CD4-positive, alpha-beta T cell (primary cell): Measurements from ENCODE around the gene MACROD2. TPM values are rescaled to one million over a fixed set of nuclear protein-coding genes. Genes with fewer than 3 reads are reported as not detected.
"Not testable (repeated sequence)": the region's sequence is repeated elsewhere in the genome, so short reads cannot be mapped to it uniquely, and the experiment has no call there.

ENCODE experiments used
- ATAC-seq: fragments of 200-7000 bp; cut with Tn5 transposase; one replicate; pipeline ENCODE4 v1.10.0; 2022; ENCODE audit warnings: mild to moderate bottlenecking; ENCODE audit not compliant: poor library complexity
- CTCF ChIA-PET: fragments of 350-600 bp; sonication (Branson Sonifier 250); formaldehyde crosslinking; loops from one replicate; lab custom pipeline; 2021; ENCODE audit warnings: antibody characterized with exemption, inconsistent platforms; lab: Charles Lee
- POLR2A ChIA-PET: fragments of 350-600 bp; sonication (Branson Sonifier 250); formaldehyde crosslinking; loops from one replicate; lab custom pipeline; 2021; ENCODE audit warnings: antibody characterized with exemption, inconsistent platforms; lab: Charles Lee
- DNase-seq, 14 experiments: peaks; one replicate each; pipeline ENCODE4 v3.0.0-alpha.2; 2013 to 2020; ENCODE audit warnings: mixed read lengths in 2 of 14
- H3K27ac ChIP-seq, 2 donors: one replicate each; pipeline versions ENCODE4 v1.5.1 to v1.7.0; 2013; ENCODE audit warnings: low read length in 2 of 2, low read depth in 1 of 2, mild to moderate bottlenecking in 1 of 2
- H3K27me3 ChIP-seq, 2 experiments: 1 replicate in 1 of 2; 2 replicates in 1 of 2; pipeline versions ENCODE4 v1.6.1 to v1.7.0; 2013; ENCODE audit warnings: low read length in 2 of 2, control low read depth in 1 of 2, mild to moderate bottlenecking in 1 of 2, moderate library complexity in 1 of 2; ENCODE audit not compliant: insufficient read depth in 2 of 2, control insufficient read depth in 1 of 2
- H3K36me3 ChIP-seq: one replicate; pipeline ENCODE4 v1.6.1; 2013; ENCODE audit warnings: low read length, control low read depth; ENCODE audit not compliant: insufficient read depth
- H3K4me1 ChIP-seq: one replicate; pipeline ENCODE4 v1.6.1; 2013; ENCODE audit warnings: low read length, control low read depth; ENCODE audit not compliant: insufficient read depth
- H3K4me3 ChIP-seq: one replicate; pipeline ENCODE4 v1.5.1; 2013; ENCODE audit warnings: mild to moderate bottlenecking, low read length, moderate library complexity
- H3K9me3 ChIP-seq, 2 experiments: 1 replicate in 1 of 2; 2 replicates in 1 of 2; pipeline versions ENCODE4 v1.6.1 to v1.7.0; 2013; ENCODE audit warnings: low read length in 2 of 2, mild to moderate bottlenecking in 2 of 2, control low read depth in 1 of 2, moderate library complexity in 1 of 2; ENCODE audit not compliant: control insufficient read depth in 1 of 2, insufficient read depth in 1 of 2
- H3K27ac Mint-ChIP-seq: one replicate; pipeline ENCODE4 v1.8.0; 2020; ENCODE audit warnings: mixed read lengths
- H3K27me3 Mint-ChIP-seq: one replicate; pipeline ENCODE4 v1.8.0; 2021; ENCODE audit warnings: mixed read lengths
- H3K36me3 Mint-ChIP-seq: one replicate; pipeline ENCODE4 v1.8.0; 2021; ENCODE audit warnings: low read depth, mixed read lengths
- H3K4me1 Mint-ChIP-seq: one replicate; pipeline ENCODE4 v1.8.0; 2021; ENCODE audit warnings: low read depth, mixed read lengths
- H3K4me3 Mint-ChIP-seq: one replicate; pipeline ENCODE4 v1.8.0; 2020; ENCODE audit warnings: mild to moderate bottlenecking, mixed read lengths
- H3K9me3 Mint-ChIP-seq: one replicate; pipeline ENCODE4 v1.8.0; 2020; ENCODE audit warnings: mixed read lengths
- CTCF ChIP-seq: fragments of 200-600 bp; IDR thresholded peaks from one replicate; pipeline ENCODE4 v1.8.0; 2022; ENCODE audit warnings: antibody characterized with exemption, mild to moderate bottlenecking
- intact Hi-C, 2 experiments: fragments of 100-400 bp; cut with DNase I in 1 of 2; cut with micrococcal nuclease in 1 of 2; formaldehyde crosslinking; loops; one replicate each; pipeline versions ENCODE4 v1.15.1 to v1.9.0; 2023 to 2025; cut with DNase I, micrococcal nuclease
- total RNA-seq, 174 experiments: library from RNA in 2 of 174; stranded (reverse) in 2 of 174; gene quantifications; one replicate each; pipeline ENCODE4 v1.2.3 and lab custom pipeline; 2021 to 2026

The MACROD2 gene
- total RNA-seq, 2 experiments from 2014 or later: not detected

GRCh38 chr20:14033310-14033709 lies 38.0 kb downstream of the MACROD2 start:
- Histone ChIP-seq H3K4me1 (no peaks in the 10 kb centered on the region), H3K27me3 (no peaks in the 10 kb centered on the region), H3K27ac (no peak overlapping the region), H3K9me3 (peaks cover 0 to 7% of the 10 kb centered on the region in 2 experiments), H3K36me3 (no peaks in the 10 kb centered on the region), H3K4me3 (no peak overlapping the region)
- Mint-ChIP-seq H3K36me3 (no peaks in the 10 kb centered on the region), H3K27ac (no peak overlapping the region), H3K4me1 (no peaks in the 10 kb centered on the region), H3K9me3 (no peaks in the 10 kb centered on the region), H3K4me3 (no peak overlapping the region), H3K27me3 (no peaks in the 10 kb centered on the region)
- DNase-seq (no peak), ATAC-seq (no peak)
- ChIA-PET POLR2A (no interaction called here), CTCF (no interaction called here)
- intact Hi-C loops: no loop called here
- TF ChIP-seq CTCF: no peak

- no peaks in the 10 kb centered on the region for H3K27me3 Mint-ChIP-seq
- H3K9me3 ChIP-seq: peaks cover 0 to 3% of the 10 kb centered on the region in 2 experiments
- ChIA-PET POLR2A (no interaction called here), CTCF (no interaction called here)
- no peak overlapping the region for H3K4me3 Mint-ChIP-seq
- H3K27me3 ChIP-seq: no peaks in the 10 kb centered on the region
- H3K9me3 Mint-ChIP-seq: no peaks in the 10 kb centered on the region
- TF ChIP-seq CTCF: no peak
- no peak overlapping the region for H3K4me3 ChIP-seq
- no peak overlapping the region for H3K27ac ChIP-seq
- no peak for ATAC-seq
- H3K4me1 ChIP-seq: no peaks in the 10 kb centered on the region
- H3K27ac Mint-ChIP-seq: no peak overlapping the region
- H3K36me3 ChIP-seq: no peaks in the 10 kb centered on the region
- intact Hi-C loops: no loop called here
- H3K36me3 Mint-ChIP-seq: no peaks in the 10 kb centered on the region
- no peak for DNase-seq
- no peaks in the 10 kb centered on the region for H3K4me1 Mint-ChIP-seq
Measured at GRCh38 chr20:14036567-14036966, 41.3 kb downstream of the MACROD2 start.

GRCh38 chr20:14044712-14045276 lies 49.5 kb downstream of the MACROD2 start:
- intact Hi-C loops, H3K27me3 ChIP-seq: not testable (repeated sequence)

GRCh38 chr20:14046534-14046933 lies 51.2 kb downstream of the MACROD2 start:
- ATAC-seq: no peak
- H3K27me3 Mint-ChIP-seq: no peaks in the 10 kb centered on the region
- H3K4me1 Mint-ChIP-seq: no peaks in the 10 kb centered on the region
- ChIA-PET POLR2A (no interaction called here), CTCF (no interaction called here)
- peaks cover 0 to 13% of the 10 kb centered on the region in 2 experiments for H3K9me3 ChIP-seq
- H3K4me1 ChIP-seq: no peaks in the 10 kb centered on the region
- no peak for DNase-seq
- H3K9me3 Mint-ChIP-seq: no peaks in the 10 kb centered on the region
- intact Hi-C loops: no loop called here
- no peak for TF ChIP-seq CTCF
- no peak overlapping the region for H3K27ac Mint-ChIP-seq
- no peaks in the 10 kb centered on the region for H3K27me3 ChIP-seq
- H3K27ac ChIP-seq: no peak overlapping the region
- H3K36me3 Mint-ChIP-seq: no peaks in the 10 kb centered on the region
- no peaks in the 10 kb centered on the region for H3K36me3 ChIP-seq
- H3K4me3 Mint-ChIP-seq: no peak overlapping the region
- no peak overlapping the region for H3K4me3 ChIP-seq

More at GRCh38 chr20:14044712-14045276, 49.5 kb downstream of the MACROD2 start:
- H3K27ac ChIP-seq, H3K4me3 ChIP-seq, H3K27me3 Mint-ChIP-seq, POLR2A ChIA-PET, H3K36me3 Mint-ChIP-seq, H3K4me1 ChIP-seq, H3K4me3 Mint-ChIP-seq, DNase-seq, H3K36me3 ChIP-seq, ATAC-seq, CTCF ChIA-PET, H3K27ac Mint-ChIP-seq, H3K9me3 Mint-ChIP-seq, H3K4me1 Mint-ChIP-seq: not testable (repeated sequence)
- H3K9me3 ChIP-seq: peaks cover 0 to 13% of the 10 kb centered on the region in 2 experiments
